Ascending aorta (tissue), 2 donors: ENCODE measurements around the gene PPP2R1B. TPM values are rescaled to one million over a fixed set of nuclear protein-coding genes. Genes with fewer than 3 reads are reported as not detected.
"Not testable (repeated sequence)": the region's sequence is repeated elsewhere in the genome, so short reads cannot be mapped to it uniquely, and the experiment has no call there.

Source experiments
- DNase-seq, 2 donors: peaks; one replicate each; pipeline ENCODE4 v3.0.0-alpha.2; 2019; ENCODE audit warnings: low spot score in 2 of 2
- H3K27ac ChIP-seq, 2 donors: fragments of 200-600 bp; sonication (generic); one replicate each; pipeline ENCODE4 v1.5.1; 2016 to 2017; ENCODE audit warnings: mild to moderate bottlenecking in 1 of 2
- H3K27me3 ChIP-seq: fragments of 200-600 bp; sonication (generic); one replicate; pipeline ENCODE4 v1.5.1; 2017
- H3K36me3 ChIP-seq, 2 donors: fragments of 200-600 bp; sonication (generic); one replicate each; pipeline ENCODE4 v1.5.1; 2016
- H3K4me1 ChIP-seq, 2 donors: fragments of 200-600 bp; sonication (generic); one replicate each; pipeline ENCODE4 v1.5.1; 2016 to 2017; ENCODE audit warnings: mild to moderate bottlenecking in 1 of 2
- H3K4me3 ChIP-seq, 2 donors: fragments of 200-600 bp; sonication (generic); one replicate each; pipeline ENCODE4 v1.5.1; 2016 to 2017; ENCODE audit warnings: mild to moderate bottlenecking in 1 of 2
- H3K9me3 ChIP-seq, 2 donors: fragments of 200-600 bp; sonication (generic); one replicate each; pipeline ENCODE4 v1.5.1; 2016
- intact Hi-C: fragments of 100-400 bp; cut with DNase I; formaldehyde crosslinking; loops from one replicate; pipeline ENCODE4 v1.15.1; 2023
- total RNA-seq: library from RNA; depleted of rRNA; stranded (reverse); fragments of >200 nt; gene quantifications from one replicate; pipeline ENCODE4 v1.1.0, GENCODE V29; 2016
- TF ChIP-seq, protein P1 (sequence below), 3 experiments: fragments of 200-600 bp in 2 of 3; fragments of 450-650 bp in 1 of 3; sonication (generic) in 2 of 3; IDR thresholded peaks; one replicate each; pipeline ENCODE4 v1.5.1; 2016 to 2019; ENCODE audit warnings: antibody characterized with exemption in 3 of 3, mild to moderate bottlenecking in 1 of 3, moderate library complexity in 1 of 3

PPP2R1B gene
- total RNA-seq, 1 donor from 2014 or later = 7.7 TPM

DNA sequence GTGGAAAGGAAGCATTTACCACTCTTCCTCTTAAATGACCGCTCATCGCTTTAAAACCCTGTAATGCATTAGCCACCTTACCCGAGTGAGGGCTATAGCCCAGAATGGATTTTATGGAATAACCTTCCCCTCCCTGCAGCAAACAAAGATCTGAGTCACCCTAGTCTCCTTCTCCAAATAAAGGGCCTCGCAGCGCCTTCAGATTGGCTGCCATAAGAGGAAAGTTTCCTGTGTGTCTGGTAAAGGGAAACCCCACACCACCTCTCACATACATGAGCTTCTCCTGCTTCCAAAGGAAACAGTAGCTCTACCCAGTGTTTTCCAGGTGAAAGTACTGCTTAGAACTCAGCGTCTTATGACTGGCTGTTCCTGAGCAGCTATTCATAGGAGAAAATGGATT is 47.8 kb downstream of the PPP2R1B start:
- peak overlapping the region in 1 of 2 donors; percentile 10 for H3K4me3 ChIP-seq
- no peaks in the 10 kb centered on the region for H3K9me3 ChIP-seq
- intact Hi-C loops = loop anchor here (5.0 to 10.0 kb wide), 2 partner anchors 46 to 116 kb away; partner anchors contain the start of genes PPP2R1B and SIK2
- H3K4me1 ChIP-seq = peaks cover 4 to 10% of the 10 kb centered on the region in 2 donors
- peaks cover 29 to 43% of the 10 kb centered on the region in 2 donors for H3K36me3 ChIP-seq
- DNase-seq = peak in 1 of 2 donors; percentile 75
- TF ChIP-seq, protein P1, sequence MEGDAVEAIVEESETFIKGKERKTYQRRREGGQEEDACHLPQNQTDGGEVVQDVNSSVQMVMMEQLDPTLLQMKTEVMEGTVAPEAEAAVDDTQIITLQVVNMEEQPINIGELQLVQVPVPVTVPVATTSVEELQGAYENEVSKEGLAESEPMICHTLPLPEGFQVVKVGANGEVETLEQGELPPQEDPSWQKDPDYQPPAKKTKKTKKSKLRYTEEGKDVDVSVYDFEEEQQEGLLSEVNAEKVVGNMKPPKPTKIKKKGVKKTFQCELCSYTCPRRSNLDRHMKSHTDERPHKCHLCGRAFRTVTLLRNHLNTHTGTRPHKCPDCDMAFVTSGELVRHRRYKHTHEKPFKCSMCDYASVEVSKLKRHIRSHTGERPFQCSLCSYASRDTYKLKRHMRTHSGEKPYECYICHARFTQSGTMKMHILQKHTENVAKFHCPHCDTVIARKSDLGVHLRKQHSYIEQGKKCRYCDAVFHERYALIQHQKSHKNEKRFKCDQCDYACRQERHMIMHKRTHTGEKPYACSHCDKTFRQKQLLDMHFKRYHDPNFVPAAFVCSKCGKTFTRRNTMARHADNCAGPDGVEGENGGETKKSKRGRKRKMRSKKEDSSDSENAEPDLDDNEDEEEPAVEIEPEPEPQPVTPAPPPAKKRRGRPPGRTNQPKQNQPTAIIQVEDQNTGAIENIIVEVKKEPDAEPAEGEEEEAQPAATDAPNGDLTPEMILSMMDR (IDR thresholded peaks at IDR 0.05) = no peak
- no peaks in the 10 kb centered on the region for H3K27me3 ChIP-seq
- H3K27ac ChIP-seq = peak overlapping the region; percentile 54 to 61

- H3K36me3 ChIP-seq = peaks cover 28 to 39% of the 10 kb centered on the region in 2 donors
- not testable (repeated sequence) for H3K27ac ChIP-seq, H3K4me3 ChIP-seq, H3K27me3 ChIP-seq, H3K4me1 ChIP-seq, DNase-seq, H3K9me3 ChIP-seq
- intact Hi-C loops = loop anchor here (5.0 to 10.0 kb wide), 2 partner anchors 47 to 115 kb away; partner anchors contain the start of genes PPP2R1B and SIK2
These were observed 48.5 kb downstream of the PPP2R1B start for GRCh38 chr11:111717660-111718059.

- H3K9me3 ChIP-seq = no peaks in the 10 kb centered on the region
- TF ChIP-seq, protein P1 (IDR thresholded peaks at IDR 0.05) = no peak
- peaks cover 20 to 30% of the 10 kb centered on the region in 2 donors for H3K36me3 ChIP-seq
- intact Hi-C loops = loop anchor here (5.0 to 10.0 kb wide), 2 partner anchors 50 to 113 kb away; partner anchors contain the start of genes PPP2R1B and SIK2
- H3K27me3 ChIP-seq = no peaks in the 10 kb centered on the region
- H3K4me1 ChIP-seq = peaks cover 4 to 10% of the 10 kb centered on the region in 2 donors
- no peak overlapping the region for H3K4me3 ChIP-seq
- no peak overlapping the region for H3K27ac ChIP-seq
- no peak for DNase-seq
These were observed 50.9 kb downstream of the PPP2R1B start for GRCh38 chr11:111715142-111715816.

GRCh38 chr11:111714522-111714921 is 51.7 kb downstream of the PPP2R1B start:
- peaks cover 13 to 23% of the 10 kb centered on the region in 2 donors for H3K36me3 ChIP-seq
- TF ChIP-seq, protein P1 (IDR thresholded peaks at IDR 0.05) = no peak
- no peak for DNase-seq
- H3K4me1 ChIP-seq = peaks cover 4 to 10% of the 10 kb centered on the region in 2 donors
- intact Hi-C loops = loop anchor here (10.0 kb wide), 1 partner anchor 50 kb away; the partner anchor contains the start of gene PPP2R1B
- H3K9me3 ChIP-seq = no peaks in the 10 kb centered on the region
- H3K27ac ChIP-seq = no peak overlapping the region
- H3K4me3 ChIP-seq = no peak overlapping the region
- no peaks in the 10 kb centered on the region for H3K27me3 ChIP-seq

- peaks cover 18 to 52% of the 10 kb centered on the region in 2 donors for H3K36me3 ChIP-seq
These were observed 58.5 kb downstream of the PPP2R1B start for GRCh38 chr11:111707691-111708067.

More at GRCh38 chr11:111707691-111708067, 58.5 kb downstream of the PPP2R1B start:
- TF ChIP-seq, protein P1 (IDR thresholded peaks at IDR 0.05) = no peak
- intact Hi-C loops = loop anchor here (10.0 kb wide), 1 partner anchor 613 kb away; no protein-coding TSS in a partner anchor
- Histone ChIP-seq H3K27me3 (no peaks in the 10 kb centered on the region), H3K9me3 (no peaks in the 10 kb centered on the region), H3K4me1 (no peaks in the 10 kb centered on the region), H3K27ac (no peak overlapping the region), H3K4me3 (no peak overlapping the region)
- DNase-seq = no peak
